Thyroid gland (tissue), 4 donors: Measurements from ENCODE around the gene SMIM3. TPM values are rescaled to one million over a fixed set of nuclear protein-coding genes. Genes with fewer than 3 reads are reported as not detected.

Experiments used
- DNase-seq, 2 donors: peaks; one replicate each; pipeline ENCODE4 v3.0.0-alpha.2; 2019
- H3K27ac ChIP-seq, 3 donors: fragments of 200-600 bp; sonication (generic); 1 replicate in 2 of 3; 2 replicates in 1 of 3; pipeline ENCODE4 v1.5.1; 2016 to 2019; ENCODE audit warnings: mild to moderate bottlenecking in 1 of 3, moderate library complexity in 1 of 3
- H3K27me3 ChIP-seq: fragments of 200-600 bp; sonication (generic); one replicate; pipeline ENCODE4 v1.5.1; 2019
- H3K36me3 ChIP-seq, 2 donors: fragments of 200-600 bp; sonication (generic); one replicate each; pipeline ENCODE4 v1.5.1; 2016 to 2019
- H3K4me1 ChIP-seq, 2 donors: fragments of 200-600 bp; sonication (generic); one replicate each; pipeline ENCODE4 v1.5.1; 2017 to 2019
- H3K4me3 ChIP-seq, 3 donors: fragments of 200-600 bp; sonication (generic); replicated peaks in 1 of 3; 1 replicate in 2 of 3; 2 replicates in 1 of 3; pipeline ENCODE4 v1.5.1; 2016; ENCODE audit warnings: mild to moderate bottlenecking in 1 of 3
- H3K9me3 ChIP-seq: fragments of 200-600 bp; sonication (generic); one replicate; pipeline ENCODE4 v1.5.1; 2017
- CTCF ChIP-seq, 6 experiments: fragments of 200-600 bp in 3 of 6; fragments of 450-650 bp in 3 of 6; sonication (generic) in 3 of 6; IDR thresholded peaks; one replicate each; pipeline ENCODE4 v1.5.1; 2016 to 2019; ENCODE audit warnings: antibody characterized with exemption in 6 of 6, mild to moderate bottlenecking in 2 of 6, inconsistent platforms in 1 of 6, moderate library complexity in 1 of 6
- POLR2A ChIP-seq, 2 donors: fragments of 450-650 bp; IDR thresholded peaks; one replicate each; pipeline ENCODE4 v1.6.1; 2017; ENCODE audit warnings: antibody characterized with exemption in 2 of 2, mild to moderate bottlenecking in 2 of 2, moderate library complexity in 1 of 2
- WGBS, 2 donors: methylation state at CpG; one replicate each; pipeline ENCODE4 v1.1.5; 2017; 5-methylcytosine and 5-hydroxymethylcytosine counted together
- intact Hi-C: fragments of 100-400 bp; cut with DNase I; formaldehyde crosslinking; loops from one replicate; pipeline ENCODE4 v1.15.1; 2023
- total RNA-seq, 4 donors: library from RNA; depleted of rRNA; stranded (reverse); fragments of >200 nt; gene quantifications; one replicate each; pipeline ENCODE4 v1.2.3, GENCODE V29; 2016

Gene SMIM3
- total RNA-seq: 10 to 100 TPM; 17.8 to 47.3 (median 24.1) TPM

GRCh38 chr5:150778517-150779396 is at the start of gene SMIM3:
TSS of gene SMIM3 (plus strand) at chr5:150778757. CDS start at chr5:150795441, 16,684 bp downstream.
- WGBS, 2 donors: 1% methylated on average over 39 of the region's 59 CpGs
- Histone ChIP-seq H3K27me3 (no peaks in the 10 kb centered on the region), H3K36me3 (no peaks in the 10 kb centered on the region), H3K4me3 (peak within 1 kb of the TSS; percentile 29 to 88 (median 76)), H3K4me1 (peaks cover 22 to 26% of the 10 kb centered on the region in 2 donors), H3K27ac (peak within 1 kb of the TSS; percentile 82 to 95 (median 88)), H3K9me3 (no peaks in the 10 kb centered on the region)
- TF ChIP-seq POLR2A (IDR thresholded peaks at IDR 0.05) (peak in 1 of 2 donors; percentile 82), CTCF (IDR thresholded peaks at IDR 0.05) (peak in 4 of 6 experiments; percentile 9 to 28 (median 26))
- intact Hi-C loops: no loop called here
- peak; percentile 92 to 93 for DNase-seq

- whole genome bisulfite sequencing, 2 donors: 96 to 97% methylated on average over 4 of the region's 4 CpGs
- intact Hi-C loops: no loop called here
- Histone ChIP-seq H3K4me3 (no peak overlapping the region), H3K4me1 (no peaks in the 10 kb centered on the region), H3K27ac (no peak overlapping the region), H3K9me3 (no peaks in the 10 kb centered on the region), H3K36me3 (peaks cover 52 to 59% of the 10 kb centered on the region in 2 donors), H3K27me3 (no peaks in the 10 kb centered on the region)
- no peak for TF ChIP-seq CTCF (IDR thresholded peaks at IDR 0.05)
- TF ChIP-seq POLR2A (IDR thresholded peaks at IDR 0.05): no peak
- no peak for DNase-seq
These were observed 48.7 kb upstream of the SMIM3 start for GRCh38 chr5:150729859-150730258.

GRCh38 chr5:150731669-150732242 is 46.8 kb upstream of the SMIM3 start:
- intact Hi-C loops: no loop called here
- Histone ChIP-seq H3K27me3 (no peaks in the 10 kb centered on the region), H3K27ac (no peak overlapping the region), H3K4me1 (no peaks in the 10 kb centered on the region), H3K9me3 (no peaks in the 10 kb centered on the region), H3K4me3 (no peak overlapping the region), H3K36me3 (peaks cover 46 to 50% of the 10 kb centered on the region in 2 donors)
- WGBS, 2 donors: 87 to 95% methylated on average over 6 of the region's 6 CpGs
- DNase-seq: no peak
- TF ChIP-seq CTCF (IDR thresholded peaks at IDR 0.05): no peak
- TF ChIP-seq POLR2A (IDR thresholded peaks at IDR 0.05): no peak

GRCh38 chr5:150734579-150735384 is 43.8 kb upstream of the SMIM3 start:
- Histone ChIP-seq H3K27ac (no peak overlapping the region), H3K9me3 (no peaks in the 10 kb centered on the region), H3K4me3 (no peak overlapping the region), H3K36me3 (peaks cover 25 to 32% of the 10 kb centered on the region in 2 donors), H3K27me3 (no peaks in the 10 kb centered on the region), H3K4me1 (no peaks in the 10 kb centered on the region)
- WGBS, 2 donors: 92 to 96% methylated on average over 7 of the region's 7 CpGs
- intact Hi-C loops: no loop called here
- peak in 1 of 2 donors; percentile 30 for DNase-seq
- no peak for TF ChIP-seq CTCF (IDR thresholded peaks at IDR 0.05)
- TF ChIP-seq POLR2A (IDR thresholded peaks at IDR 0.05): no peak
